Measurements from ENCODE around the gene ARHGAP9. TPM values are rescaled to one million over a fixed set of nuclear protein-coding genes. Genes with fewer than 3 reads are reported as not detected.
A peak's percentile ranks its signal among the peaks of the same experiment; 100 is the strongest.

Gene ARHGAP9
- total RNA-seq, result 5.9 TPM
- long read RNA-seq, partial matches to known transcripts, result 3 of 5 reads
- long read RNA-seq, other reads (novel, unspliced or antisense), result 1 of 5 reads

DNA sequence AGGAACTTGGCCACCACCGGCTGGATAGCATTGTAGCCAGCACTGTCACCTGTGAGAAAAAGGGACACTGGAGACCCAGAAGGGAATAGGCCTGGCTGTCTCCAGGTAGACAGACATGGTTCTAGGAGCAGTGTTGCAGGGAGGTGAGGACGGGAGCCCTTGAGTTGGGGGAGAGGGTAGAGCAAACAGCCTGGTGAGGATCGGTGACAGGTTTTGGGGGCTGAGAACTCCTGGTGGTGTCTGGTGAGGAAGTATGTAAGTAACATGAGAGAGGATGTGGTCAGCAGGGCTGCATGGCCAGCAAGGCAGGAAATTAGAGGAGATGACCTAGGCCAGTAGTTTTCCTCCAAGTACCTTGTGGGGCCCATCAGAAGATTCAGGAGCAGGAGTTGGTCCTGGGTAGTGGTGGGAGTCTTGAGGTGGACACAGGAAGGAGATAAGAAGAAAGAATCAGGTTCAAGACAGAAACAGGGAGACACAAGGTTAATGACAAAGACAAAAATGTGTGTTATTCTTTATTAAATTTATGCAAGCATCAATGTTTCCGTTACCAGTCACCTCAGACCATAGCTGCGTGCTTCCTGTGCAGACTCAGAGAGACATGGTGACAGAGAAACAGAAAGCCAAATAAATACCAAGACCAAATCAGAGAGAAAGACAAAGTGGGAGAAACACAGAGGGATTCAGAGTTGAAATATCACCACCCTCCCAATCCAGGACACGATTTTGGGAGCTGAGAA is at the start of gene ARHGAP9:
Gene ARHGAP9, minus strand, starts transcription at position 491 of the 740 bp plus-strand sequence. Its CDS starts 460 bp downstream, at position 31.
- intact Hi-C loops (cut with DNase I), result no loop called here
- no peak for DNase-seq (ENCODE audit: low spot score)

DNA sequence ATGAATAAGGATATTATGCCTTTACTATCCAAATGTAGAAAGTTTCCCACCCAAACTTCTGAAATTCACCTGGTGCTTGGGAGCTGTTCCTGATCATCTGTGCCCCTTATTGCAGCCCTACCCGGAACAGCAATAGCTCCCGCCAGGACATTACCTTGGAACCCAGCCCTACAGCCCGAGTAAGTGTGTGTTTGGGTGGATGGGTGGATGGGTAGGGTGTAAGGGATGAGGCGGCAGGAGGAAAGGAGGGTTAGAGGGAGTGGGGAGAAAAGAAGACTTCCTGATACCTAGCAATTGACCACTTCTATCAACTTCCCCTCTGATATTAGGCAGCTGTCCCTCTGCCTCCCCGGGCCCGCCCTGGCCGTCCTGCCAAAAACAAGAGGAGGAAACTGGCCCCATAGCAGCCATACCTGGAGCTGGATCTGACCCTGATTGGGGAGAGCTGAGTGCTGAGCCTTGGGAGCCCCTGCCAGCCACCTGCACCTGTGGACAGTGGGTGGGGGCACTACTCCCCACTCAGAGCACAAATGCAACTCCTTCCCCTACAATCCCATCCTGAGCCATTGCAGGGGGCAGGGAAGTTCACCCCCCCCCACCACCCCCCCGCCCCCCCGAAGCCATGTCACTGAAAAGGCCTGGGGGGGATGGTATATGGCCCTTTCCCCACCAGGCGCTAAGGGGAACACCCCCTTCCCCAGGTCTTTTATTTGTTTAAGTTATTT is 49.3 kb upstream of the ARHGAP9 start:
- intact Hi-C loops (cut with DNase I), result no loop called here
- DNase-seq (ENCODE audit: low spot score), result no peak

DNA sequence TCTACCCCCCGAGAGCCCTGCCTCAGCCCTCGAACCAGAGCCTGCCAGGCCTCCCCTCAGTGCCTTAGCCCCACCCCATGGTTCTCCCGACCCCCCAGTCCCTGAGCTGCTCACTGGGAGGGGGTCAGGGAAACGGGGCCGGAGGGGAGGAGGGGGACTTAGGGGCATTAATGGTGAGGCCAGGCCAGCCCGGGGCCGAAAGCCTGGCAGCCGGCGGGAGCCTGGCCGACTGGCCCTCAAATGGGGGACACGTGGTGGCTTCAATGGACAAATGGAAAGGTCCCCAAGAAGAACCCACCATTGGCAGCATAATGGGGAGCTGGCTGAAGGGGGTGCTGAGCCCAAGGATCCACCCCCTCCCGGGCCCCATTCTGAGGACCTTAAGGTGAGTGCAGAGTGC is 48.5 kb upstream of the ARHGAP9 start:
- DNase-seq (ENCODE audit: low spot score), result no peak
- intact Hi-C loops (cut with DNase I), result no loop called here

DNA sequence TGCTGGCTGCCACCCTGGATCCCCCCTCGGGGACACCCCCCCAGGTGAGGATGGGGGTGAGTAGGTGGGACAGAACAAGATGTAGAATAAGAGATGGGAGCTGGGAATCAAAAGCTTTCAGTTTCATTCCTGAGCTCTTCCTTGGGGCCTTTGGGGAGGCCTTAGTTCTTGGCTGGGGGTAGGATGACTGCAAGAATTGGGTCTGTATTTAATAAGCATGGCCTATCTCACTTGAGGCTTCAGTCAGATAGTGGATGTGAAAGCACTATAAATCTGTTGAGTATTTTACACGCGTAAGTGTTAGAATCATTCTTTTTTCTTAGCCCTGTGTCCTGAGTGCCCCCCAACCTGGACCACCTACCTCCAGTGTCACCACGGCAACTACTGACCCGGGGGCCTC is 47.5 kb upstream of the ARHGAP9 start:
- no peak for DNase-seq (ENCODE audit: low spot score)
- intact Hi-C loops (cut with DNase I), result no loop called here

DNA sequence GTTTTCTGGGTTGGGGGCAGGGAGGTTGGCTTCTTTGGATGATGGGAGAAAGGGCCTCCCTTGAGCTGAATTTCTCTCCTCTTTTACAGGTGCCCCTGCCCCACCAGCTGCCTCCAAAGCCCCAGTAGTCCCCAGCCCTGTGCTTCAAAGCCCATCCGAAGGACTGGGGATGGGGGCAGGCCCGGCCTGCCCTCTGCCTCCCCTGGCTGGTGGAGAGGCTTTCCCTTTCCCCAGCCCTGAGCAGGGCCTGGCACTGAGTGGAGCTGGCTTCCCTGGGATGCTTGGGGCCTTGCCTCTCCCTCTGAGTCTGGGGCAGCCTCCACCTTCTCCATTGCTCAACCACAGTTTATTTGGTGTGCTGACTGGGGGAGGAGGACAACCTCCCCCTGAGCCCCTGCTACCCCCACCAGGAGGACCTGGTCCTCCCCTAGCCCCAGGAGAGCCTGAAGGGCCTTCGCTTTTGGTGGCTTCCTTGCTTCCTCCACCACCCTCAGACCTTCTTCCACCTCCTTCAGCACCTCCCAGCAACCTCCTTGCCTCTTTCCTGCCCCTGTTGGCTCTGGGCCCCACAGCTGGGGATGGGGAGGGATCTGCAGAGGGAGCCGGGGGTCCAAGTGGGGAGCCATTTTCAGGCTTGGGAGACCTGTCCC is 46.9 kb upstream of the ARHGAP9 start:
- no peak for DNase-seq (ENCODE audit: low spot score)
- intact Hi-C loops (cut with DNase I), result no loop called here

- intact Hi-C loops (cut with DNase I), result no loop called here
- no peak for DNase-seq (ENCODE audit: low spot score)
Observed at GRCh38 chr12:57525615-57526383, 46.1 kb upstream of the ARHGAP9 start.

- DNase-seq (ENCODE audit: low spot score), result no peak
- intact Hi-C loops (cut with DNase I), result loop anchor here (5.0 kb wide), 2 partner anchors 38 to 167 kb away; partner anchors contain the start of genes MARS1 and OS9
Observed at GRCh38 chr12:57524814-57525614, 45.3 kb upstream of the ARHGAP9 start.

DNA sequence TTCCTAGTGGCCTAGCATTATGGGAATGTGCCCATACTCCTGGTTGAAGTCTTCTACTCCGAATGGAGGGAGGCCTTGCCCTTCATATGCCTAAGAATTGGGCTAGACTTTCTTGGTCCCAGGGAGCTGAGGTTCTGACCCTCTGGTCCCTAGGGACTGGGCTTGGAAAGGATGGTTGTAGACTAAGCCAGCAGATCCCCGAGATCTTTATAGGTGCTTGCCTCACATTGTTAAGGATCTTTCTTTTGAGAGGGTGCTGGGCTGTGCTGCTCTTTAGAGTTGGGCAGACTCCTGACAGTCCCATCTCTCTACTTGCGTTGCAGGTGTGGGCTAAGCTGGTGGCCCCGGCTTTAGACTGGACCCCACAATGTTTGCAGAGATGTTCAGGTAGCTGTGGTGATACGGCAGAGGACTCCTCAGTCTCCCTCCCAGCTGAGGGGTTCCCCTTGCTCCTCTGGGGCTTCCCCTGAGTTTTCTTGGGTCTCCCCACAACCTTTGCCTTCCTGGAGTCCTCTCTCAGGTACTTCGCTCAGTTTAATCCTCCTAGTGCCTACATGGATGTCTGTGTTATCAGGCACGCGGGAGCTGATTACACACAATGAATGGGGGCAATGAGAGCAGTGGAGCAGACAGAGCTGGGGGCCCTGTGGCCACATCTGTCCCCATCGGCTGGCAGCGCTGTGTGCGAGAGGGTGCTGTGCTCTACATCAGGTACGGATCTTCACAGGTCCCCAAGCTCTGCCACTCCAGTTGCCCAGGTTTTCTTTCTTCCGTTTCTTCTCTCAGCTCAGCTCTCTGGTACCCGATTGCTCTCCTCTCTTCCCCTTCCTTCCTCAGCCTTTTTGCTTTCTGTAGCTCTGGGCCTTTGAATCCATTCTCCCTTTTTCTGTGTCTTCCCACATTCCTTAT is 44.3 kb upstream of the ARHGAP9 start:
- DNase-seq (ENCODE audit: low spot score), result no peak
- intact Hi-C loops (cut with DNase I), result loop anchor here (2.0 to 5.0 kb wide), 3 partner anchors 23 to 168 kb away; partner anchors contain the start of genes DCTN2, MARS1 and OS9

DNA sequence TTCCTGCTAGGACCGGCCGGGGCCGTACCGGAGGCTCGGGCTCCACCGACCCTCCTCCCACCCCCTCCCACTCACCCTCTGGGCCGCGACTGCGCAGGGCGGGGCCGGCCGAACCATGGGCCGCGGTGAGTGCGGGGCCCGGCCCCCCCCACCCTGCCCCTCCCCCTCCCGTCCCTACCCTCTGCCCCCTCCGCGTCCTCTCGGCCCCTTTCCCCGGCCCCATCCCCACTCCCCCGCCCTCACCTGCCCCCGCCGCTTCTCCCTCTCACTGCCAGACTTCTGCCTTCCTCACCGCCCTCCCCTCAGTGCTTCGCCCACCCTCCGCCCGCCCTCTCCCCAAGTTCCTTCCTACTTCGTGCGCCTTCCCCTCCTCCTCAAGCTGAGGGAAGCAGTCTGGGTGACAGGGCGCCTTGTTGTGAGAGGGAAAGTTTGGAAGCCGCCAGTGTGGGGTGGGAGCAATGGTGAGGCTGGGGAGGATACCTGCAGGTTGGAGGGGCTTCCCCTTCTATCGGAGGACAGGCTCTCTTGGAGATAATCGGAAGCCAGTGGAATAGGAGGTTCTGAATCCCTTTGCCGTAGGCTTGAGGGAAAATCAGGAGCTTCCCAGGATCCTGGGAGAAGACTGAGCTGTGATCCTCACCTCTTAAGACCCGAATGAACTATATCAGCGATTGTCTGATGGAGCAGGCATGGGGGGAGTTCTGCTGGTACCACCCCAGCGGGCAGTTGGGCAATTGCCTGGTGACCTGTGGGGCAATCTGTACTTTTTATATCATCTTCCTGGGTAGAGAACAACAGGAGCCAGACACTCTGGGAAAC is 43.4 kb upstream of the ARHGAP9 start:
- intact Hi-C loops (cut with DNase I), result loop anchor here (2.0 to 5.0 kb wide), 3 partner anchors 24 to 169 kb away; partner anchors contain the start of genes DCTN2, MARS1 and OS9

GRCh38 chr12:57522011-57522886 is 42.6 kb upstream of the ARHGAP9 start, which contains the start of gene MBD6:
MBD6 (plus strand) TSS chr12:57522824; CDS start chr12:57524304, 1,480 bp downstream.
- peak; percentile 94 for DNase-seq (ENCODE audit: low spot score)
- intact Hi-C loops (cut with DNase I), result loop anchor here (2.0 to 5.0 kb wide), 3 partner anchors 25 to 170 kb away; partner anchors contain the start of genes DCTN2, MARS1 and OS9

More for the DNA sequence above, 43.4 kb upstream of the ARHGAP9 start:
- peak; percentile 93 for DNase-seq (ENCODE audit: low spot score)

GRCh38 chr12:57521525-57522010 is 41.9 kb upstream of the ARHGAP9 start:
- intact Hi-C loops (cut with DNase I), result loop anchor here (2.0 to 5.0 kb wide), 3 partner anchors 25 to 171 kb away; partner anchors contain the start of genes DCTN2, MARS1 and OS9
- DNase-seq (ENCODE audit: low spot score), result no peak

- peak; percentile 100 for DNase-seq (ENCODE audit: low spot score)
- intact Hi-C loops (cut with DNase I), result loop anchor here (5.0 kb wide), 2 partner anchors 33 to 172 kb away; partner anchors contain the start of genes MARS1 and OS9
Observed at GRCh38 chr12:57520053-57520818, 40.6 kb upstream of the ARHGAP9 start, which contains the start of gene DDIT3. DDIT3 (minus strand) TSS chr12:57520514; CDS start chr12:57517406, 3,108 bp downstream.

- intact Hi-C loops (cut with DNase I), result loop anchor here (5.0 kb wide), 2 partner anchors 32 to 173 kb away; partner anchors contain the start of genes MARS1 and OS9
Observed at GRCh38 chr12:57519796-57520052, 40.1 kb upstream of the ARHGAP9 start.

More at GRCh38 chr12:57519796-57520052, 40.1 kb upstream of the ARHGAP9 start:
- DNase-seq (ENCODE audit: low spot score), result no peak

Data from cardiac septum (tissue), 1 donor.